Measurements from ENCODE around the gene WNT8B. TPM values are rescaled to one million over a fixed set of nuclear protein-coding genes. Genes with fewer than 3 reads are reported as not detected.

Gene WNT8B
- polyA plus RNA-seq (ENCODE audit: insufficient read length in 4 of 4): under 1 TPM; 0.63 to 0.99 (median 0.79) TPM

GRCh38 chr10:100462709-100463108, at the start of gene WNT8B:
Gene WNT8B (plus strand): TSS chr10:100463009. CDS start chr10:100463169, 160 bp downstream.
- no peak for DNase-seq (ENCODE audit: low read depth in 4 of 4, low spot score in 3 of 4)

- DNase-seq (ENCODE audit: low read depth in 4 of 4, low spot score in 3 of 4): no peak
These were observed 49.6 kb upstream of the WNT8B start for GRCh38 chr10:100413173-100413572.

GRCh38 chr10:100419911-100420449, 42.8 kb upstream of the WNT8B start:
- DNase-seq (ENCODE audit: low read depth in 4 of 4, low spot score in 3 of 4): no peak

- DNase-seq (ENCODE audit: low read depth in 4 of 4, low spot score in 3 of 4): no peak
These were observed 35.4 kb upstream of the WNT8B start for GRCh38 chr10:100427374-100427773.

GRCh38 chr10:100433253-100434240, 29.3 kb upstream of the WNT8B start:
- DNase-seq (ENCODE audit: low read depth in 4 of 4, low spot score in 3 of 4): peak; percentile 83 to 88 (median 86)

GRCh38 chr10:100436255-100436654, 26.6 kb upstream of the WNT8B start:
- DNase-seq (ENCODE audit: low read depth in 4 of 4, low spot score in 3 of 4): no peak

- DNase-seq (ENCODE audit: low read depth in 4 of 4, low spot score in 3 of 4): no peak
These were observed 24.0 kb upstream of the WNT8B start for GRCh38 chr10:100438674-100439315.

GRCh38 chr10:100442548-100442947, 20.3 kb upstream of the WNT8B start:
- no peak for DNase-seq (ENCODE audit: low read depth in 4 of 4, low spot score in 3 of 4)

GRCh38 chr10:100446130-100446761, 16.6 kb upstream of the WNT8B start:
- DNase-seq (ENCODE audit: low read depth in 4 of 4, low spot score in 3 of 4): no peak

GRCh38 chr10:100447663-100448062, 15.1 kb upstream of the WNT8B start:
- no peak for DNase-seq (ENCODE audit: low read depth in 4 of 4, low spot score in 3 of 4)

- no peak for DNase-seq (ENCODE audit: low read depth in 4 of 4, low spot score in 3 of 4)
These were observed 13.9 kb upstream of the WNT8B start for GRCh38 chr10:100448951-100449350.

- no peak for DNase-seq (ENCODE audit: low read depth in 4 of 4, low spot score in 3 of 4)
These were observed 5.5 kb downstream of the WNT8B start for GRCh38 chr10:100468322-100468721.

GRCh38 chr10:100468978-100469377, 6.2 kb downstream of the WNT8B start:
- DNase-seq (ENCODE audit: low read depth in 4 of 4, low spot score in 3 of 4): no peak

- DNase-seq (ENCODE audit: low read depth in 4 of 4, low spot score in 3 of 4): no peak
These were observed 6.9 kb downstream of the WNT8B start for GRCh38 chr10:100469756-100470155.

GRCh38 chr10:100470367-100470766, 7.6 kb downstream of the WNT8B start:
- DNase-seq (ENCODE audit: low read depth in 4 of 4, low spot score in 3 of 4): no peak

GRCh38 chr10:100477970-100478369, 15.2 kb downstream of the WNT8B start:
- DNase-seq (ENCODE audit: low read depth in 4 of 4, low spot score in 3 of 4): no peak

GRCh38 chr10:100479037-100479436, 16.2 kb downstream of the WNT8B start:
- no peak for DNase-seq (ENCODE audit: low read depth in 4 of 4, low spot score in 3 of 4)

- DNase-seq (ENCODE audit: low read depth in 4 of 4, low spot score in 3 of 4): no peak
These were observed 17.2 kb downstream of the WNT8B start for GRCh38 chr10:100480002-100480401.

GRCh38 chr10:100481462-100482081, 18.8 kb downstream of the WNT8B start:
- peak; percentile 78 to 87 (median 78) for DNase-seq (ENCODE audit: low read depth in 4 of 4, low spot score in 3 of 4)

- peak in 3 of 4 donors; percentile 63 to 67 (median 65) for DNase-seq (ENCODE audit: low read depth in 4 of 4, low spot score in 3 of 4)
These were observed 19.5 kb downstream of the WNT8B start for GRCh38 chr10:100482181-100482833.
